HG02678 (cell line): ENCODE results near the gene ZFP36L1.

Experiments
- ATAC-seq: cut with Tn5 transposase; IDR thresholded peaks from one replicate; pipeline ENCODE4 v1.9.1; 2021; ENCODE audit warnings: mild to moderate bottlenecking, moderate library complexity; ENCODE audit not compliant: unreplicated experiment

Gene ZFP36L1

GRCh38 chr14:68792979-68793733 lies at the start of gene ZFP36L1:
TSS of gene ZFP36L1 (minus strand) at chr14:68793067. CDS start at chr14:68792938, 129 bp downstream.
- peak; percentile 39 for ATAC-seq

- ATAC-seq = no peak
Observed at GRCh38 chr14:68842298-68842697, 49.4 kb upstream of the ZFP36L1 start.

- no peak for ATAC-seq
Observed at GRCh38 chr14:68841016-68841809, 48.3 kb upstream of the ZFP36L1 start.

- ATAC-seq = no peak
Observed at GRCh38 chr14:68840454-68840853, 47.6 kb upstream of the ZFP36L1 start.

- no peak for ATAC-seq
Observed at GRCh38 chr14:68836082-68836481, 43.2 kb upstream of the ZFP36L1 start.

- no peak for ATAC-seq
Observed at GRCh38 chr14:68834816-68835215, 41.9 kb upstream of the ZFP36L1 start.

GRCh38 chr14:68828698-68829097 lies 35.8 kb upstream of the ZFP36L1 start:
- ATAC-seq = no peak

- no peak for ATAC-seq
Observed at GRCh38 chr14:68825729-68826128, 32.9 kb upstream of the ZFP36L1 start.

- no peak for ATAC-seq
Observed at GRCh38 chr14:68824517-68825347, 31.9 kb upstream of the ZFP36L1 start.

- no peak for ATAC-seq
Observed at GRCh38 chr14:68824207-68824516, 31.3 kb upstream of the ZFP36L1 start.

- ATAC-seq = no peak
Observed at GRCh38 chr14:68823434-68824206, 30.8 kb upstream of the ZFP36L1 start.

- ATAC-seq = no peak
Observed at GRCh38 chr14:68822926-68823325, 30.1 kb upstream of the ZFP36L1 start.

- peak; percentile 60 for ATAC-seq
Observed at GRCh38 chr14:68822132-68822651, 29.3 kb upstream of the ZFP36L1 start.

GRCh38 chr14:68820999-68821683 lies 28.3 kb upstream of the ZFP36L1 start:
- peak; percentile 30 for ATAC-seq

GRCh38 chr14:68820536-68820935 lies 27.7 kb upstream of the ZFP36L1 start:
- no peak for ATAC-seq

- ATAC-seq = no peak
Observed at GRCh38 chr14:68820119-68820518, 27.3 kb upstream of the ZFP36L1 start.

GRCh38 chr14:68819260-68819691 lies 26.4 kb upstream of the ZFP36L1 start:
- no peak for ATAC-seq

GRCh38 chr14:68817506-68818212 lies 24.8 kb upstream of the ZFP36L1 start:
- no peak for ATAC-seq

GRCh38 chr14:68816943-68817430 lies 24.1 kb upstream of the ZFP36L1 start:
- no peak for ATAC-seq
